OCI-LY3 (cell line): Measurements from ENCODE around the gene SELPLG.

Experiments
- H2AFZ ChIP-seq: fragments of 200-600, 300-600 bp; shearing (Covaris generic); 2 replicates; pipeline ENCODE4 v1.6.0; 2014; ENCODE audit warnings: antibody characterized with exemption, low read depth, low read length
- H3K27ac ChIP-seq: fragments of 200-600, 300-600 bp; sonication (generic); 2 replicates; pipeline ENCODE4 v1.5.1; 2014; ENCODE audit warnings: mild to moderate bottlenecking, low read length, moderate library complexity, mixed read lengths
- H3K27me3 ChIP-seq: fragments of 200-600, 300-600 bp; sonication (generic); 2 replicates; pipeline ENCODE4 v1.6.1; 2014; ENCODE audit warnings: low read depth, low read length, mixed read lengths
- H3K36me3 ChIP-seq: fragments of 200-600, 300-600 bp; sonication (generic); replicated peaks from 2 replicates; pipeline ENCODE3; 2014; ENCODE audit warnings: low read depth, low read length, mixed read lengths
- H3K4me1 ChIP-seq: fragments of 300-600, 200-600 bp; sonication (generic); 2 replicates; pipeline ENCODE4 v1.6.1; 2014; ENCODE audit warnings: low read length, mixed read lengths
- H3K4me2 ChIP-seq: fragments of 200-600, 300-600 bp; sonication (generic); 2 replicates; pipeline ENCODE4 v1.6.1; 2014; ENCODE audit warnings: low read length, mixed read lengths
- H3K4me3 ChIP-seq: fragments of 300-600, 200-600 bp; sonication (generic); 2 replicates; pipeline ENCODE4 v1.5.1; 2014; ENCODE audit warnings: antibody characterized with exemption, mild to moderate bottlenecking, low read length, moderate library complexity
- H3K79me2 ChIP-seq: fragments of 300-600, 200-600 bp; shearing (Covaris generic); 2 replicates; pipeline ENCODE4 v1.6.1; 2014; ENCODE audit warnings: mild to moderate bottlenecking, low read length, mixed read lengths
- H3K9ac ChIP-seq: fragments of 300-600, 200-600 bp; shearing (Covaris generic); 2 replicates; pipeline ENCODE4 v1.6.0; 2014; ENCODE audit warnings: mild to moderate bottlenecking, low read length, moderate library complexity
- H3K9me3 ChIP-seq: fragments of 200-600, 300-600 bp; shearing (Covaris generic); 2 replicates; pipeline ENCODE4 v1.6.1; 2014; ENCODE audit warnings: low read length, mixed read lengths; ENCODE audit not compliant: insufficient read depth
- H4K20me1 ChIP-seq: fragments of 200-600, 300-600 bp; sonication (generic); 2 replicates; pipeline ENCODE4 v1.6.1; 2016; ENCODE audit warnings: low read length, mixed read lengths; ENCODE audit not compliant: insufficient read depth
- CTCF ChIP-seq: fragments of 200-600, 300-600 bp; sonication (generic); IDR thresholded peaks from 2 replicates; pipeline ENCODE4 v1.5.1; 2014; ENCODE audit warnings: antibody characterized with exemption, low read length, low read depth
- EZH2phosphoT487 ChIP-seq: fragments of 200-600 bp; shearing (Covaris generic); IDR thresholded peaks from 2 replicates; pipeline ENCODE4 v1.6.1; 2018; ENCODE audit warnings: antibody characterized with exemption, mixed run types, low read depth

Gene SELPLG

GRCh38 chr12:108622921-108623514 lies 10.7 kb downstream of the SELPLG start:
- Histone ChIP-seq H3K4me3 (no peak overlapping the region), H3K27me3 (no peaks in the 10 kb centered on the region; the same call in 1 of the 2 replicates), H3K36me3 (peaks cover 9% of the 10 kb centered on the region), H3K4me2 (no peak overlapping the region), H3K27ac (no peak overlapping the region), H2AFZ (no peak overlapping the region), H3K9me3 (no peaks in the 10 kb centered on the region), H4K20me1 (no peaks in the 10 kb centered on the region), H3K9ac (no peak overlapping the region), H3K79me2 (no peaks in the 10 kb centered on the region), H3K4me1 (peaks cover 12% of the 10 kb centered on the region)
- no peak for TF ChIP-seq CTCF
- no peak for TF ChIP-seq EZH2phosphoT487

- peaks cover 9% of the 10 kb centered on the region for H3K36me3 ChIP-seq
- H3K4me2 ChIP-seq: no peak overlapping the region
- no peak overlapping the region for H3K9ac ChIP-seq
- H2AFZ ChIP-seq: no peak overlapping the region
- no peak for TF ChIP-seq CTCF
- TF ChIP-seq EZH2phosphoT487: no peak
- peaks cover 17% of the 10 kb centered on the region for H3K4me1 ChIP-seq
- no peaks in the 10 kb centered on the region for H3K9me3 ChIP-seq
- H3K4me3 ChIP-seq: no peak overlapping the region
- H3K27ac ChIP-seq: no peak overlapping the region
- H3K79me2 ChIP-seq: no peaks in the 10 kb centered on the region
- H3K27me3 ChIP-seq: no peaks in the 10 kb centered on the region; the same call in 1 of the 2 replicates
- H4K20me1 ChIP-seq: no peaks in the 10 kb centered on the region
These were observed 11.3 kb downstream of the SELPLG start for GRCh38 chr12:108622421-108622820.

GRCh38 chr12:108621161-108621560 lies 12.5 kb downstream of the SELPLG start:
- no peak overlapping the region for H3K4me2 ChIP-seq
- no peaks in the 10 kb centered on the region for H4K20me1 ChIP-seq
- no peak overlapping the region for H3K9ac ChIP-seq
- peaks cover 9% of the 10 kb centered on the region for H3K36me3 ChIP-seq
- no peaks in the 10 kb centered on the region for H3K79me2 ChIP-seq
- no peak overlapping the region for H3K27ac ChIP-seq
- peaks cover under 1% of the 10 kb centered on the region; the same call in 1 of the 2 replicates for H3K9me3 ChIP-seq
- H2AFZ ChIP-seq: no peak overlapping the region
- H3K4me3 ChIP-seq: no peak overlapping the region
- H3K4me1 ChIP-seq: peaks cover 30% of the 10 kb centered on the region
- TF ChIP-seq CTCF (no peak), EZH2phosphoT487 (no peak)
- no peaks in the 10 kb centered on the region; the same call in 1 of the 2 replicates for H3K27me3 ChIP-seq

- H3K36me3 ChIP-seq: peaks cover 16% of the 10 kb centered on the region
- TF ChIP-seq CTCF (no peak), EZH2phosphoT487 (no peak)
- H3K27me3 ChIP-seq: no peaks in the 10 kb centered on the region; the same call in 1 of the 2 replicates
- H3K4me2 ChIP-seq: no peak overlapping the region
- H3K9ac ChIP-seq: no peak overlapping the region
- H2AFZ ChIP-seq: no peak overlapping the region
- no peak overlapping the region for H3K27ac ChIP-seq
- peaks cover 33% of the 10 kb centered on the region for H3K4me1 ChIP-seq
- peaks cover 7% of the 10 kb centered on the region; the same call in 1 of the 2 replicates for H3K9me3 ChIP-seq
- no peaks in the 10 kb centered on the region for H3K79me2 ChIP-seq
- H3K4me3 ChIP-seq: no peak overlapping the region
- no peaks in the 10 kb centered on the region for H4K20me1 ChIP-seq
These were observed 13.3 kb downstream of the SELPLG start for GRCh38 chr12:108620236-108620879.
